ENCODE data around the gene ATP6V1E1. TPM values are rescaled to one million over a fixed set of nuclear protein-coding genes. Genes with fewer than 3 reads are reported as not detected.

Gene ATP6V1E1
- total and polyA plus RNA-seq, 9 of the 15 experiments (the other 6 are each of a cell fraction or from before 2014, with no cell fraction given), result 122 to 249 (median 179) TPM

- TF ChIP-seq MNT (conservative IDR thresholded peaks at IDR 0.05) (peak; percentile 55 to 62), ESRRA (IDR thresholded peaks at IDR 0.05; ENCODE audit: borderline replicate concordance, low read depth) (peak; percentile 12; the same call in 1 of the 2 replicates), RBM15 (IDR thresholded peaks at IDR 0.05; ENCODE audit: insufficient read depth, low read length) (no peak), KDM4B (IDR thresholded peaks at IDR 0.05; ENCODE audit: borderline replicate concordance in 2 of 2, low read depth in 1 of 2) (no peak), LEF1 (IDR thresholded peaks at IDR 0.05) (peak; percentile 87), MEIS2 (IDR thresholded peaks at IDR 0.05; ENCODE audit: partially characterized antibody) (peak; percentile 25), KLF16 (IDR thresholded peaks at IDR 0.05) (peak; percentile 27; the same call in 1 of the 2 replicates), MECOM (CRISPR knock-in tag; IDR thresholded peaks at IDR 0.05) (0 out of 2 replicates have a peak, but pooled peaks have one; percentile 46), RCOR1 (IDR thresholded peaks at IDR 0.05; ENCODE audit: borderline replicate concordance in 1 of 2, low read depth in 2 of 2, low read length in 2 of 2) (0 out of 4 replicates have a peak, but pooled peaks of 1 of the 2 experiments have one; percentile 48), CBFA2T3 (IDR thresholded peaks at IDR 0.05) (peak; percentile 61), ZNF395 (CRISPR knock-in tag; IDR thresholded peaks at IDR 0.05) (peak; percentile 70; the same call in 1 of the 2 replicates), THRAP3 (IDR thresholded peaks at IDR 0.05; ENCODE audit: borderline replicate concordance) (0 out of 2 replicates have a peak, but pooled peaks have one; percentile 18), HDAC6 (IDR thresholded peaks at IDR 0.05; ENCODE audit: low read depth, low read length) (no peak), L3MBTL2 (IDR thresholded peaks at IDR 0.05) (peak; percentile 70), MLLT1 (IDR thresholded peaks at IDR 0.05) (peak in 1 of 2 experiments; percentile 37; a peak in 1 of 4 replicates), ZNF589 (CRISPR knock-in tag; IDR thresholded peaks at IDR 0.05; ENCODE audit: low read depth) (peak; percentile 40; the same call in 1 of the 2 replicates), WHSC1 (IDR thresholded peaks at IDR 0.05; ENCODE audit: low read length) (no peak)
- TF ChIP-seq, protein P1, sequence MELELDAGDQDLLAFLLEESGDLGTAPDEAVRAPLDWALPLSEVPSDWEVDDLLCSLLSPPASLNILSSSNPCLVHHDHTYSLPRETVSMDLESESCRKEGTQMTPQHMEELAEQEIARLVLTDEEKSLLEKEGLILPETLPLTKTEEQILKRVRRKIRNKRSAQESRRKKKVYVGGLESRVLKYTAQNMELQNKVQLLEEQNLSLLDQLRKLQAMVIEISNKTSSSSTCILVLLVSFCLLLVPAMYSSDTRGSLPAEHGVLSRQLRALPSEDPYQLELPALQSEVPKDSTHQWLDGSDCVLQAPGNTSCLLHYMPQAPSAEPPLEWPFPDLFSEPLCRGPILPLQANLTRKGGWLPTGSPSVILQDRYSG (tag; conservative IDR thresholded peaks at IDR 0.05; ENCODE audit: low read depth), result peak; percentile 14
Observed at GRCh38 chr22:17633217-17633997, 4.9 kb upstream of the ATP6V1E1 start (continued).
